NOMO-1 treated with dmso at 0.1 percent for 144 hours (cell line): Measurements from ENCODE around the gene ARG1.

Source experiments
- DNase-seq: peaks from one replicate; lab custom pipeline; 2025; ENCODE audit not compliant: unreplicated experiment; lab: John Stamatoyannopoulos, UW

Gene ARG1

DNA sequence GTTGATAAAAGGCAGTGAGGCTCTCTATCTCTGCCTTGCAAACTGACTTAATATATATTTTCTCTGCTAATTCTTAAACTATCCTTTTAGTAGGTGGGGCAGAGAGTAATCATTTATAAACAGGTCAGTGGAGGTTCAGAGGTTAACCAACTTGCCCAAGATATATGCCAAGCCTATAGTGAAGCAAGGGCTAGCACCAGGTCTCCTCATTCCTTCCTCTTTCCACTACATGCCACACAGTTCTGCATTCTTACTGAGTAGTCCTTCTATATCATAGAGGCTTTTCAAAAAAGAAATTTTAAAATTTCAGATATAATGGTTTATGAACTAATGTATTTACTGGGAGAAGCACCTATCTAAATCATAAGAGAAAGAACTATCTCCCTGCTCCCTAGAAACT is 8.5 kb downstream of the ARG1 start:
- DNase-seq = no peak

DNA sequence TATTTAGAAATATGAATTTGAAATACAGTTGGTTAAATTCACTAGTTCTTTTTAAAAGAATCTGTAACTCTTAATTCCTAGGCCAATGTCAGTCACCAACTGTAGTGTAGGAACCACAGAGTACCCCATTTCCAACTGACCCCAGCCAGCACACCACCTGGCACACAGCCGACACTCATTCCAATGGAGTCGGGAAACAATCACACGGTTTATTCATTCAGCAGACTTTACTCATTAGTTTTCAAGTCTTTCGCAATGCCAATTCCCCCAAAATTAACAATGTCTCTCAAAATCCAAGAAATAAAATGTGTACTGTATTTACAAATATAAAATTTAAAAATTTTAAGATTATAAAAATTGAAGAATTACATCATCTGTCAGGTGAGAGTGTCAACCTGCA is 13.5 kb downstream of the ARG1 start:
- DNase-seq = no peak

DNA sequence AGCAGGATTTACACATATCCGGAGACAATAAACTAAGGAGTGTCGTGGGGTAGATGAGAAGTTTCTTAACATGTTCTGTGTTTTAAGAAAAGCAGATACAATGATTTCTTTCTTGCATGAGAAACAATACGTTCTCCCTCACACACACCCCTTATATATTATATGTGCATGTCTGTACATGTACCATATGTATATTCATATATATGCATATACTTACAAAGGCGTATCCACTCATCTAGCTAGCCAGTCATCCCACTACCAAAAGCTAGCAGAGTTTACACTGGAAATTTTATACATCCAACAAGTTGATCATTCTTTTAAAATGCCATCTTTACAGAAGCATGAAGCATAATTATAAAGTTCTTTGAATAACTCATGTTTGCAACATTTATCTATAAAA is 14.9 kb downstream of the ARG1 start:
- no peak for DNase-seq

DNA sequence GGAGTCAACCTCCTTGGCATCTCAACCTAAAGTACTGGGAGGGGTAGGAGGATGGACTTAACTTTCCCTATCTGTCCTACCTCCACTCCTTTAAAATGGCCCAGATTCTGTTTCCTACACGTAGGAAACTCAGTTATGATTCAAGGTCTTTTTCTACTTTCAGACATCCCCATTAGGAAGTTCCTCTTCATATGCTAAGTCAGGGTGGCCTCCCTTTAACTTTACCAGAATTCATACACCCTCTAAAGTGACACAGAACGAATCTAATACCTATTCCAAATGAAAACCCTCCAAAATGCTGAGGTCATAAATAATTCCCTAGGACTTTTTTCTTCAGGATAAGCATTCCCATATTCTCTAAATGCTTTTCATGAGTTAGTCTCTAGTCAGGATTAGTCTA is 15.6 kb downstream of the ARG1 start:
- no peak for DNase-seq

DNA sequence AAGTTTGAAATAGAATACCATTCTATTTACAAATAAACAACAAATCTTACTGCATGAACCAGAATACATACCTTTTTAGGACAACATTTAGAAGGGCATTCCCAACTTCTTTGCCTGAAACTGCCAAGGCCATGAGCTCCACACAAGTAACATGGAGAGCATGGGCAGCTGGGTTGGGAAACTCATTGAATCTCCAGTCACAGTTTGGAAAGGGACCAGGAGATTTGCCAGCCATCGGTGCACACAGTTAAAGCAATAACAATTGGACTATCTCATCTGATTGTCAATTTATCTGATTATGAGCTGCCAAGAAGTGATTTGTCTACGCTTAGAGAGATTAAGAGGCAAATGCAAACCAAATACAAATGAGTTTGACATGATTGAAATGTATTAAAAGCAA is 19.9 kb downstream of the ARG1 start:
- DNase-seq = no peak

DNA sequence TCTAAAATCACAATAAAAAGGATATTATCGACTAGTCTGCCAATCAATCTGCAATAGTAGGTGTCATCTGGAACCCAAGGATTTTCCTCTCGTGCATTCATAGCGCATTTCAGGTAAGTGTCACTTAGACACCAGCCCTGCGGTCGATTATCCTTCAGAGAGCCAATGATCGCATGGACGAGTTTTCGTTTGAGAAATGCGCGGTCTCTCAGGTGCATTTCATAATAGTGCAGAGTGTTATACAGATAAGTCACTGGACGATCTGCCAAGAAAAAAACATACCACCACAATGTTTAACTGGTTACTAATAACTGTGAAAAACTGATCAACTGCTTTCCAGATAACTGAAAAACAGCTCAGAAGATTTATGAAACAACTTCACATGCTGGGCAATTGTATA is 21.0 kb downstream of the ARG1 start:
- no peak for DNase-seq

DNA sequence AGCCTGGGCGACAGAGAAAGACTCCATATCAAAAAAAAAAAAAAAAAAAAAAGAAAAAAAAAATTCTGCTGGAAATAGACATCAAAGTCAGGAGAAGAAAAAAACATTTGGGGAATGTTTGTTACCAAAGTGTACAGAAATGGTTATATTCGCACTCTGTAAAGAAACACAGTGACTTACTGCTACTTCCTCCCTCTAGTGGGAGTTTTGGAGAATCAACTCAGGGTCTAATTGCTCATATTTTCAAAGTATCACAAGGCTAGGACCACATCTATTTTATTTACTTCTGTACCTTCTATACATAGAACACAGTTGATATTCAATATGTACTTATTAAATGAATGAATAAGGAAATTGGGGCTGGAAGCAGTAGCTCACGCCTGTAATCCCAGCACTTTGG is 24.4 kb downstream of the ARG1 start:
- DNase-seq = no peak

DNA sequence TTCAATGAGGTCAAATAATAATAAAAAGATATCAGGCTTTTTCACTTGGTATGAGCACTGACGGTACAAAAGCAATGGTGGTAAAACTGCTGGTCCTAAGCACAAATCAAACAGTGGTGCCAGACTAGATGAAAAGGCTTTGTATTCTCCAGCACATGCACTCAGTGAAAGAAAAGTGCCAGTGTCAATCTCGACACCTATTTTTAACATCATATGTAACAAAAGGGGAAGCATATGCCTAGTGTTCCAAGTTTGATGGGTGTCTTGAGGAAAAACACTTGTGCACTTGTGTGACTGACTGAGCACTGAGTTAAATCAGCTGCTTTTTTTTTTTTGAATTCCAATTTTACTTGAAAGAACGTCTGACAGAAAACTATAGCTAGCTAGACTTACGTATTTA is 27.7 kb downstream of the ARG1 start:
- no peak for DNase-seq

DNA sequence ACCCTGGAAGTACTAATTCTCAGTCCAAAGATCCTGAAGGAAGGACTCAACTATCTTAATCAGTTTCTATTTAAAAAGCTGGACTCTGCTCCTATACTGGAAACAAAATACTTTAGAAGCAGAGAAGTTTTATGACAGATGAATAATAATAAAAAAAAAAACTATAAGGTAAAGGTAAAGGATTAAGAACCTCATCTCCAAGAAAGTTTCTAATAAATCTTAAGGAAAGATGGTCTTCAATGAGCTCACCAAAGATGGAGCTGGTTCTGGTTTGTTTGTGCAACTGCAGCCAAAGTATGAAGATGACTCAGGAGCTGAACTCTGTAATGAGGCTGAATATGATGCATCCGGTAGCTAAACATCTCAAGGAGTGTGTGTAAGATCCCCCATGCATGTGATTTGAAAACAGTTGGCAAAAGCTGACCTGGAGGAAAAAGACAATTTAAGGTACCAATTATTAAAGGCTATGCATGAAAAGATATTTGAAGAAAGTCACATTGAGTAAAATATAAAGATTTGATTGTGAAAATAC is 29.8 kb downstream of the ARG1 start:
- no peak for DNase-seq

DNA sequence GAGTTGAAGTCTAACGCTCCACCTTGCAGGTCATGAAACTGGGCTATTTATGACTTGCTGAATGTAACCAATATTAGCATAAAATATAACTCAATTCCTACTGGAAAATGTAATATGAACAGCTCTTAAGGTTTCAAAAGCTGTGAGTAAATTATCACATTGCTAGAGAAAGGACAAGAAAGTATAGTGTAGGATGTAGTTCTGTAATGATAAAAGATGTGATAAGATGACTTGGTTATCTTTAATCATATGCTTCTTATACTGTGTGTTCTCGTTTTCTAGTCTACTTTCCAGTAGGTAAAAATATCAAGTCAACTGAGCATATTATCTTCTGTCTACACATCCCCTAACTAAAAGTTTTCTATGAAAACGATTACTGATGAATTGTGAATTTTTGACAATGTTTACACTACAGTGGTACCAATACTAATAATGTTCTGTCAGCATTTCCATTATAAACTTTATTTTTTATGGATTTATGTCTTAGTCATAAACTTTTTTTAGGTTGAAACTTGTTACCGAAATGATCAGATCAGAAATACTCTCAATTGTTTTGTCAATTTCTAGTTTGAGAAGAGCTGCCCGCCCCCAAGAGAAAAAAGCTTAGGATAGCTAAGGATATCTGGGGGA is 40.4 kb downstream of the ARG1 start:
- no peak for DNase-seq

DNA sequence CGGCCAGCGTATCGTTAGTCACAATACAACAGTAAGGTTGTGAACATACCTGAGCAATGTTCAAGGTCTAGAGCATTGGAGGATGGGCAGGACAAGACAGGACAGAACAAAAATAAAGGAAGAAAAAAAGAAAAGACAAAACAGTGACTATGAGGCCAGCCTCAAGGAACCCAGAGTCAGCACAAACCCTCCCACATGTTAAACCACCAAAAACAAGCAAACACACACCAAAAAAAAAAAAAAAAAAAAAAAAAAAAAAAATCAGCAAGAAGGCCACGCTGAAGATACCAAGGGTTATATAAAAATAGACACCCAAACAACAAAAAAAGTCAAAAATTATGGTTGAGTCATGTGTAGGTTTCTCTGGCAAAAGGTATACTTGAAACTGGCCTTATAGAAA is 42.2 kb downstream of the ARG1 start:
- no peak for DNase-seq

DNA sequence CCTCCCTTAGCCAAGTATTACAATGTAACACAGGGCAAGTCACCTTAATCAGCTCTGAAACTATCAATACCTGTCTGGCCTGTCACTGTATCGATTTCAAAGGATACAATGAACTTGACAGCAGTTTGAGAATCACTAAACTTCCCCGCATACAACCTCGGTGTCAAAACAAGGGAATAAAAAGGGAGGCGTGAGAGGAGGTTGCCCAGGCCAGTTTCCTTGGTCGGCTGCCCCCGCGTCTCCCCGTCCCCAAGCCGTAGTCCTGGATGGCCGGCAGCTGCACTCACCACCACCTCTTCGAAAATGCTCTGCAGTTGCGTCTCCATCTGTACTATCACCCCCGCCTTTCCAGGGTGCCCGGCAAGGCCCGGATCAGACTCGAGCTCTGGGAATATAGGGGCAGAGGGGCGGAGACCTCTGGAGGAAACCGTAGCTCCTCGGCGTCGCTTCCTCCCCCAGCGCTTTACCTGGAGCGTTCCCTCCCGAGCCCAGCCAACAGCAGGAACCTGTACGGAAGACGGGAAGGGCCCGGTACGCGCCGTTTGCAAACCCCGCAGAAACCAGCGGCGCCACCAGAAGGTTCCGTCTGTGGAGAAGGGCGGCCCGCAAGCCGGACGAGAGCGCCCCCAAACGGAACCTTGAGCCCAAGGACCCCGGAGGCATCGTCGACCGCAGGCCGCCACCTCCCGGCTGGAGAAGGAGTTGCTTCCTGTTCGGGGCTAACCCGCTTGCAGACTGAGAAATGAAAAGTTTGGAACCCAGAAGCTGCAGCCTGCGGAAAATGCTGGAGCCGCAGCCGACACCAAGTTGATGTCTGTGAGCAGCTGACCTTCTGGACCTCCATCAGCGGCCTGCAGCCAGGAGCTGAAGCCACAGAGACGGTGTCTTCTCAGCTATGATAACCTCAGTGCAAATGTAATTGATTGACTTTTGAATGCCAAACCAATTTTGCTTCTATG is 55.0 kb downstream of the ARG1 start, which contains the start of gene MED23:
Gene MED23 (minus strand): TSS at position 519 of the 959 bp plus-strand sequence. CDS start 193 bp downstream, at position 326.
- DNase-seq = peak; percentile 82

DNA sequence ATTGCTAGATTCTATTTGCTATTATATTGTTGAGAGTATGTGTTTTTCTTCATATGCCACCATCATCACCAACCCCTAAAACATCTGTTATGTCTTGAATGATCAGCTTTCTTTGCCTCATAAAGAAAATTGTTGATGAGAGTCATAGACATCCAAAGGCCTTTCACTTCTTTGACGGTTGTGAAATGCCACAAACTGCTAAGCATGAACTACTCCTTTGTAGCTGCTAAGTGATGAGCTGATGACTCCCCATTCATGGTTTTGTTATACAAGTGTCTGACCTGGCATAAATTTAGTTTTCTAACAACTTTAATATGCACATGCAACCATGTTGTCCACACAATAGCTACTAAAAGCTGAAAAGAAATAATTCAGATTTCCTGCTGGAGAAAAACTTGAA is 55.7 kb downstream of the ARG1 start:
- no peak for DNase-seq

DNA sequence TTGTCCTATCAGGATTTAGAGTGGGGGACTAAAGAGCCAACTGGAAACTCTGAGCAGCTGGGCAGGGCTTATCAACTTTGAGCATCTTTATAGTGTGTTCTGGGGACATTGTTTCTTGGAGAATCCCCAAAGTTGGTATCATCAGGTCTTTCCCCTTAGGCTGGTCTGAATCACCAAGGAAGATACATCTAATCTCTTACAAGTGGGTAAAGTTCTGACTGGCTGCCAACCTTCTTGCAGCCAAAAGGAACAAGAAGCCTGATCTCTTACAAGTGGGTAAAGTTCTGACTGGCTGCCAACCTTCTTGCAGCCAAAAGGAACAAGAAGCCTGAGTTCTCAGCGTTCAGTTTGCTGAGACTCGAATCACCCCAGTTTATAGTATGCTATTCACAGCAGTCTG is 56.6 kb downstream of the ARG1 start:
- DNase-seq = no peak

DNA sequence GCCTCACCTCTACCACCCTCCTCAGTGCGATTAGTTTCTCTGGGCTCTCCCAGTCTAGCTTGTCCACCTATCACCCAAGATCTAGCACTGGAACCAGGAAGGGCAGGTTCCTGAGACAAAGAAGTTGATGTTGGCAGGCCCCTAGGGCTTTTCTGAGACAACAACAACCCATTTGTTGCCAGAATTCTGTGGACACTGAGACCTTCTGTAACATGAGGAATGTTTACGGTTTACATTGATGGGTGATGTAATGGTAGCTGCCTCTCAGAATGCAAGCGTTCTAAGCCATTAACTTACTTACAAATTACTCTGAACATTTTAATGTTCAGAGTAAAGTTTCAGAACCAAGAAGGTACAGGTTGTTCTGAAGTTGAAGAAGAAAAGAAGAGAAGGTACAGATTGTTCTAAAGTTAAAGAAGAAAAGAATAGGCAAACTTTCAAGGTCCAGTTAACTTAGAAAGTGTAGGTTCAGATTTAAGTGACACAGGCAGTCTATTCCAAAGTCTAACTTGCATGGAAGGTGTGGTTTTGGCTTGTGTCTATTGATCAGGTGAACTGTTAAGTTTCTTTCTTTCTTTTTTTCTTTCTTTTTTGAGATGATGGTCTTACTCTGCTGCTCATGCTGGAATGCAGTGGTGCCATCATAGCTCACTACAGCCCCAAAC is 58.7 kb downstream of the ARG1 start:
- no peak for DNase-seq
